ENCODE results near the gene OGT.

Gene OGT

GRCh38 chrX:71615056-71615455 is 82.2 kb downstream of the OGT start:
- ChIA-PET CTCF (interaction anchor here (0.7 kb wide), 1 partner anchor 84 kb away, joined by 3 read pairs; no protein-coding TSS in a partner anchor), POLR2A (ENCODE audit: low non-redundant PET) (no interaction called here)
- H3K27ac ChIP-seq = no peak overlapping the region
- DNase-seq (ENCODE audit: low spot score) = no peak
- TF ChIP-seq CTCF (conservative IDR thresholded peaks at IDR 0.05; ENCODE audit: low read depth) = no peak

- no peak for DNase-seq (ENCODE audit: low spot score)
- ChIA-PET POLR2A (ENCODE audit: low non-redundant PET) (no interaction called here), CTCF (no interaction called here)
- TF ChIP-seq CTCF (conservative IDR thresholded peaks at IDR 0.05; ENCODE audit: low read depth) = no peak
- no peak overlapping the region for H3K27ac ChIP-seq
Observed at GRCh38 chrX:71615954-71616353, 83.0 kb downstream of the OGT start.

- ChIA-PET POLR2A (ENCODE audit: low non-redundant PET) (no interaction called here), CTCF (no interaction called here)
- TF ChIP-seq CTCF (conservative IDR thresholded peaks at IDR 0.05; ENCODE audit: low read depth) = no peak
- no peak overlapping the region for H3K27ac ChIP-seq
- DNase-seq (ENCODE audit: low spot score) = no peak
Observed at GRCh38 chrX:71616672-71617529, 84.0 kb downstream of the OGT start.

- ChIA-PET POLR2A (ENCODE audit: low non-redundant PET) (no interaction called here), CTCF (no interaction called here)
- TF ChIP-seq CTCF (conservative IDR thresholded peaks at IDR 0.05; ENCODE audit: low read depth) = no peak
- H3K27ac ChIP-seq = no peak overlapping the region
- DNase-seq (ENCODE audit: low spot score) = no peak
Observed at GRCh38 chrX:71617742-71618141, 84.8 kb downstream of the OGT start.

- ChIA-PET POLR2A (ENCODE audit: low non-redundant PET) (no interaction called here), CTCF (interaction anchor here (0.6 kb wide), 1 partner anchor 34 kb away, joined by 3 read pairs; no protein-coding TSS in a partner anchor)
- H3K27ac ChIP-seq = no peak within 1 kb of the TSS
- DNase-seq (ENCODE audit: low spot score) = no peak
- TF ChIP-seq CTCF (conservative IDR thresholded peaks at IDR 0.05; ENCODE audit: low read depth) = no peak
Observed at GRCh38 chrX:71618303-71618721, 85.4 kb downstream of the OGT start, which contains the start of gene CXCR3. TSS of gene CXCR3 (minus strand) at chrX:71618511. CDS start at chrX:71618449, 62 bp downstream.

GRCh38 chrX:71618787-71619186 is 85.9 kb downstream of the OGT start:
- ChIA-PET CTCF (no interaction called here), POLR2A (ENCODE audit: low non-redundant PET) (no interaction called here)
- no peak for TF ChIP-seq CTCF (conservative IDR thresholded peaks at IDR 0.05; ENCODE audit: low read depth)
- DNase-seq (ENCODE audit: low spot score) = no peak
- H3K27ac ChIP-seq = no peak overlapping the region

Measured in RWPE1 (cell line).